ENCODE data around the gene PRG2. TPM values are rescaled to one million over a fixed set of nuclear protein-coding genes. Genes with fewer than 3 reads are reported as not detected.

The PRG2 gene
- total and polyA plus RNA-seq, 9 of the 15 experiments (the other 6 are each of a cell fraction or from before 2014, with no cell fraction given) = 1.8 to 78.0 (median 26.6) TPM

DNA sequence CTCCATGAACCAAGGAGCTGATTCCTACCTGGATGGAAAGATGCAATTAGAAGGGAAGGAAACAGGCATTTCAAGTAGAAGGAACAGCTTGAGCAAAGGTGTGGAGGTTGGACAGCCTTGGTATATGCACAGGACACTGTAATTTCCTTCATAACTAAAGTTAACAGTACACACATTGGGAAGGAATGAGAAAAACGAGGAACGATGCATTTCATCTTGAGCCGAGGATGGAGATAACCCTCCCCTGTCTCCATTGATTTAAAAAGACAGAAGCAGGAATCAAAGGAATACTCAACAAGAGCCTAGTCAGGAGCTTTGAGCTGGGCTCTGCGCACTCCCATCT lies 2.3 kb upstream of the PRG2 start:
- FAIRE-seq (no peak), ATAC-seq (no peak), DNase-seq (ENCODE audit: extremely low read depth in 1 of 4, low spot score in 3 of 4) (no peak)
- H3K4me3 ChIP-seq = no peak overlapping the region
- H3K9me3 ChIP-seq (replicated peaks; ENCODE audit: control insufficient read depth, insufficient read depth, low read depth, low read length) = no peaks in the 10 kb centered on the region
- TF ChIP-seq, protein P1, sequence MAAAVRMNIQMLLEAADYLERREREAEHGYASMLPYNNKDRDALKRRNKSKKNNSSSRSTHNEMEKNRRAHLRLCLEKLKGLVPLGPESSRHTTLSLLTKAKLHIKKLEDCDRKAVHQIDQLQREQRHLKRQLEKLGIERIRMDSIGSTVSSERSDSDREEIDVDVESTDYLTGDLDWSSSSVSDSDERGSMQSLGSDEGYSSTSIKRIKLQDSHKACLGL (CRISPR knock-in tag; IDR thresholded peaks at IDR 0.05; ENCODE audit: borderline replicate concordance, poor library complexity, severe bottlenecking) = no peak
- TF ChIP-seq, protein P2, sequence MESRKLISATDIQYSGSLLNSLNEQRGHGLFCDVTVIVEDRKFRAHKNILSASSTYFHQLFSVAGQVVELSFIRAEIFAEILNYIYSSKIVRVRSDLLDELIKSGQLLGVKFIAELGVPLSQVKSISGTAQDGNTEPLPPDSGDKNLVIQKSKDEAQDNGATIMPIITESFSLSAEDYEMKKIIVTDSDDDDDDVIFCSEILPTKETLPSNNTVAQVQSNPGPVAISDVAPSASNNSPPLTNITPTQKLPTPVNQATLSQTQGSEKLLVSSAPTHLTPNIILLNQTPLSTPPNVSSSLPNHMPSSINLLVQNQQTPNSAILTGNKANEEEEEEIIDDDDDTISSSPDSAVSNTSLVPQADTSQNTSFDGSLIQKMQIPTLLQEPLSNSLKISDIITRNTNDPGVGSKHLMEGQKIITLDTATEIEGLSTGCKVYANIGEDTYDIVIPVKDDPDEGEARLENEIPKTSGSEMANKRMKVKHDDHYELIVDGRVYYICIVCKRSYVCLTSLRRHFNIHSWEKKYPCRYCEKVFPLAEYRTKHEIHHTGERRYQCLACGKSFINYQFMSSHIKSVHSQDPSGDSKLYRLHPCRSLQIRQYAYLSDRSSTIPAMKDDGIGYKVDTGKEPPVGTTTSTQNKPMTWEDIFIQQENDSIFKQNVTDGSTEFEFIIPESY (CRISPR knock-in tag; IDR thresholded peaks at IDR 0.05) = no peak
- TF ChIP-seq MCM2 (IDR thresholded peaks at IDR 0.05; ENCODE audit: low read depth) = no peak
- no peak for TF ChIP-seq ILF3 (IDR thresholded peaks at IDR 0.05; ENCODE audit: borderline replicate concordance)
- no peak for TF ChIP-seq EZH2 (IDR thresholded peaks at IDR 0.05; ENCODE audit: borderline replicate concordance, low read depth, low read length)
- no peak for TF ChIP-seq ZNF445 (CRISPR knock-in tag; IDR thresholded peaks at IDR 0.05; ENCODE audit: low read depth)
- TF ChIP-seq, protein P3, sequence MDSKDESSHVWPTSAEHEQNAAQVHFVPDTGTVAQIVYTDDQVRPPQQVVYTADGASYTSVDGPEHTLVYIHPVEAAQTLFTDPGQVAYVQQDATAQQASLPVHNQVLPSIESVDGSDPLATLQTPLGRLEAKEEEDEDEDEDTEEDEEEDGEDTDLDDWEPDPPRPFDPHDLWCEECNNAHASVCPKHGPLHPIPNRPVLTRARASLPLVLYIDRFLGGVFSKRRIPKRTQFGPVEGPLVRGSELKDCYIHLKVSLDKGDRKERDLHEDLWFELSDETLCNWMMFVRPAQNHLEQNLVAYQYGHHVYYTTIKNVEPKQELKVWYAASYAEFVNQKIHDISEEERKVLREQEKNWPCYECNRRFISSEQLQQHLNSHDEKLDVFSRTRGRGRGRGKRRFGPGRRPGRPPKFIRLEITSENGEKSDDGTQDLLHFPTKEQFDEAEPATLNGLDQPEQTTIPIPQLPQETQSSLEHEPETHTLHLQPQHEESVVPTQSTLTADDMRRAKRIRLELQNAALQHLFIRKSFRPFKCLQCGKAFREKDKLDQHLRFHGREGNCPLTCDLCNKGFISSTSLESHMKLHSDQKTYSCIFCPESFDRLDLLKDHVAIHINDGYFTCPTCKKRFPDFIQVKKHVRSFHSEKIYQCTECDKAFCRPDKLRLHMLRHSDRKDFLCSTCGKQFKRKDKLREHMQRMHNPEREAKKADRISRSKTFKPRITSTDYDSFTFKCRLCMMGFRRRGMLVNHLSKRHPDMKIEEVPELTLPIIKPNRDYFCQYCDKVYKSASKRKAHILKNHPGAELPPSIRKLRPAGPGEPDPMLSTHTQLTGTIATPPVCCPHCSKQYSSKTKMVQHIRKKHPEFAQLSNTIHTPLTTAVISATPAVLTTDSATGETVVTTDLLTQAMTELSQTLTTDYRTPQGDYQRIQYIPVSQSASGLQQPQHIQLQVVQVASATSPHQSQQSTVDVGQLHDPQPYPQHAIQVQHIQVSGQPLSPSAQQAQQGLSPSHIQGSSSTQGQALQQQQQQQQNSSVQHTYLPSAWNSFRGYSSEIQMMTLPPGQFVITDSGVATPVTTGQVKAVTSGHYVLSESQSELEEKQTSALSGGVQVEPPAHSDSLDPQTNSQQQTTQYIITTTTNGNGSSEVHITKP (IDR thresholded peaks at IDR 0.05; ENCODE audit: partially characterized antibody) = no peak
- H3K4me1 ChIP-seq (replicated peaks in 1 of 2; ENCODE audit: control insufficient read depth in 2 of 2, insufficient read depth in 2 of 2, low read length in 2 of 2) = peaks cover 42 to 65% of the 10 kb centered on the region in 2 experiments
- 47% methylated on average over 4 of the region's 4 CpGs for WGBS (ENCODE audit: insufficient coverage, low coverage, missing lambda C conversion rate)
- no peak overlapping the region for H3K27ac ChIP-seq (ENCODE audit: extremely low read depth, low read depth, low read length)
- H4K20me1 ChIP-seq (replicated peaks; ENCODE audit: control insufficient read depth, insufficient read depth, low read length) = no peaks in the 10 kb centered on the region
- no peaks in the 10 kb centered on the region for H3K9me1 ChIP-seq (ENCODE audit: control insufficient read depth, insufficient read depth, low read length)
- H3K9ac ChIP-seq (ENCODE audit: insufficient read depth in 1 of 2, low read depth in 2 of 2, low read length in 2 of 2) = no peak overlapping the region; a peak in 1 of 4 replicates
- no peaks in the 10 kb centered on the region for H3K79me2 ChIP-seq (ENCODE audit: control insufficient read depth, insufficient read depth, low read length)
- CTCF ChIA-PET (ENCODE audit: low intra/inter-chr PET ratio) = no interaction called here
- H3K27me3 ChIP-seq (ENCODE audit: control insufficient read depth in 2 of 2, insufficient read depth in 2 of 2, low read length in 2 of 2) = no peaks in the 10 kb centered on the region
- no peak overlapping the region for H2AFZ ChIP-seq (ENCODE audit: low read depth, low read length)
- BruUV-seq (replicated peaks) = no TSS peak
- intact Hi-C loops (cut with micrococcal nuclease) = no loop called here
- in situ Hi-C loops (cut with MboI) = no loop called here
- H3K36me3 ChIP-seq (ENCODE audit: control insufficient read depth, insufficient read depth, low read length) = no peaks in the 10 kb centered on the region
- POLR2A ChIA-PET = interaction anchor here (0.6 to 3.3 kb wide), 2 partner anchors 10 to 321 kb away, joined by 3 to 15 read pairs; no protein-coding TSS in a partner anchor
- no peak overlapping the region for H3K4me2 ChIP-seq (ENCODE audit: insufficient read depth, low read length)

Measured in K562 (cell line).